Esophagus (tissue), 2 donors: ENCODE measurements around the gene TLX2. TPM values are rescaled to one million over a fixed set of nuclear protein-coding genes. Genes with fewer than 3 reads are reported as not detected.

Experiments
- H3K27ac ChIP-seq, 2 donors: one replicate each; pipeline ENCODE4 v1.5.1; 2013; ENCODE audit warnings: low read depth in 2 of 2, mild to moderate bottlenecking in 2 of 2, inconsistent platforms in 1 of 2, low read length in 1 of 2, moderate library complexity in 1 of 2
- H3K27me3 ChIP-seq, 2 donors: one replicate each; pipeline ENCODE4 v1.6.1; 2013; ENCODE audit warnings: low read length in 2 of 2, control low read depth in 1 of 2, mild to moderate bottlenecking in 1 of 2; ENCODE audit not compliant: insufficient read depth in 2 of 2, control insufficient read depth in 1 of 2
- H3K36me3 ChIP-seq, 2 donors: one replicate each; pipeline ENCODE4 v1.6.1; 2013; ENCODE audit warnings: low read length in 1 of 2; ENCODE audit not compliant: control insufficient read depth in 2 of 2, insufficient read depth in 2 of 2
- H3K4me1 ChIP-seq, 2 donors: one replicate each; pipeline ENCODE4 v1.6.1; 2013; ENCODE audit warnings: low read length in 1 of 2; ENCODE audit not compliant: control insufficient read depth in 2 of 2, insufficient read depth in 2 of 2
- H3K4me3 ChIP-seq, 2 donors: one replicate each; pipeline ENCODE4 v1.5.1; 2013; ENCODE audit warnings: low read length in 2 of 2, mild to moderate bottlenecking in 2 of 2, low read depth in 1 of 2, moderate library complexity in 1 of 2
- H3K9me3 ChIP-seq, 2 donors: one replicate each; pipeline ENCODE4 v1.6.1; 2013; ENCODE audit warnings: mild to moderate bottlenecking in 2 of 2, low read depth in 1 of 2, low read length in 1 of 2, moderate library complexity in 1 of 2; ENCODE audit not compliant: control insufficient read depth in 2 of 2, insufficient read depth in 1 of 2
- WGBS, 2 donors: extraction: QIAGEN DNeasy Blood & Tissue Kit; methylation state at CpG; one replicate each; pipeline ENCODE4 v1.1.7; 2013; 5-methylcytosine and 5-hydroxymethylcytosine counted together
- polyA plus RNA-seq, 2 donors: library from polyadenylated mRNA; stranded (reverse); fragments of 200-250 nt; gene quantifications; one replicate each; pipeline ENCODE4 v1.2.3, GENCODE V29; 2013
- donor health status: healthy with polysubstance abuse.
- donor health status: Bipolar disorder and iron deficiency.

The TLX2 gene
- polyA plus RNA-seq, 2 donors, result 0.01 TPM; not detected in 1

DNA sequence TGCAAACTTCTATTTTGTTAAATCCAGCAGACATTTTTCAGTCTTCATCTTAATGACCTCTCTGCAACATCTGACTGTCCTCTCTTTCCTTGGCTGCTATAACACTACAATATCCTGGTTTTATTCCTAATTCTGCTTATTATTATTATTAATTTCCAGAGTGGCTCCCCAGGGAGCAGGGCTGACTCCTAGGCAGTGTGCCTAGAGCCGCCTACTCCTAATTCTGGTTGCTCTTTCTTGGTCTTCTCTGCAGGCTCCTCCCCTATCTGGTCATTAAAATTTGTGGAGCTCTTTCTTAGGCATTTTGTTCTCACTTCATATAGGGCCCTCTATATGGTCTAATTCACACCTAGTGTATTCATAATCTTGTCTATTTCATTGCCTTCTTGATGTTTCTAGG is 28.7 kb downstream of the TLX2 start:
- H3K4me3 ChIP-seq, result no peak overlapping the region
- no peaks in the 10 kb centered on the region for H3K4me1 ChIP-seq
- no peaks in the 10 kb centered on the region for H3K36me3 ChIP-seq
- 69 to 82% methylated on average over 1 of the region's 1 CpG for WGBS, 2 donors
- no peak overlapping the region for H3K27ac ChIP-seq
- no peaks in the 10 kb centered on the region for H3K9me3 ChIP-seq
- H3K27me3 ChIP-seq, result no peaks in the 10 kb centered on the region

DNA sequence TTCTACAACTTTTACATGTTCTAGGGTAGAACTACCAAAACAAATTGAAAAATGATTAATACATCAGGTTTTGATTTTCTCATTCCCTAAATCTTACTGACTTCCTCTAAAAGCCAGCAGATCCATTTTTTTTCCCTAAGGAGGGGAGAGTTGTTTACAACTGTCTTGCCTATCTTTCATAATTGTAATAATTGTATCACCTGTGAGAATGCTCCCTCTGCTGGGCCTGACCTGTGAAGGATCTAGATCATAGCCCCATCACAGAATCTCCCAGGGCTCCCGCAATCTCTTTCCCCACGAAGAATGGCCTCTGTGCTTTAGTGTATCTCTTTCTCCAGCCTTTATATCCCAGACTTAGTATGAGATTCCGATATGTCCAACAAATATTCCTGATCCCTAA is 30.4 kb downstream of the TLX2 start:
- Histone ChIP-seq H3K9me3 (no peaks in the 10 kb centered on the region), H3K4me1 (peaks cover 3 to 5% of the 10 kb centered on the region in 2 donors), H3K4me3 (no peak overlapping the region), H3K36me3 (no peaks in the 10 kb centered on the region), H3K27me3 (no peaks in the 10 kb centered on the region), H3K27ac (no peak overlapping the region)
- 80 to 92% methylated on average over 3 of the region's 3 CpGs for WGBS, 2 donors

DNA sequence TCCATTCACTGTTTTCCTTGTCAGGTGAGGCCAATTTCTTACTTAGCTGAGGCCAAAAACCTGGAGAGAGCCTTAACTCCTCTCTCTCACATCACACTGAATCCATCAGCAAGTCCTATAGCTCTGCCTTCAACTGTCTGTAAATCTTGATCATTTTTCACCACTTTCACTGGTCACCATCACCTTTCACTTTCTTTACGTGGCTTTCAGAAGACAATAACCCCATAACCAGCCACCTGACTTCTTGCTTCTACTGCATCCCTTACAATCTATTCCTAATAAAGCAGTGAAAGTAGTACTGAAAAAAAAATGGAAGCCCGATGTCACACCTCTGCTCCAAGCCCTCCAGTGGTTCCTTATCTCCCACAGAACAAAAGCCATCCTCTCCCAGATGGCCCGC is 31.8 kb downstream of the TLX2 start:
- no peaks in the 10 kb centered on the region for H3K27me3 ChIP-seq
- H3K4me3 ChIP-seq, result no peak overlapping the region
- H3K9me3 ChIP-seq, result no peaks in the 10 kb centered on the region
- peaks cover 3 to 5% of the 10 kb centered on the region in 2 donors for H3K4me1 ChIP-seq
- 86 to 88% methylated on average over 3 of the region's 3 CpGs for WGBS, 2 donors
- no peaks in the 10 kb centered on the region for H3K36me3 ChIP-seq
- H3K27ac ChIP-seq, result no peak overlapping the region

DNA sequence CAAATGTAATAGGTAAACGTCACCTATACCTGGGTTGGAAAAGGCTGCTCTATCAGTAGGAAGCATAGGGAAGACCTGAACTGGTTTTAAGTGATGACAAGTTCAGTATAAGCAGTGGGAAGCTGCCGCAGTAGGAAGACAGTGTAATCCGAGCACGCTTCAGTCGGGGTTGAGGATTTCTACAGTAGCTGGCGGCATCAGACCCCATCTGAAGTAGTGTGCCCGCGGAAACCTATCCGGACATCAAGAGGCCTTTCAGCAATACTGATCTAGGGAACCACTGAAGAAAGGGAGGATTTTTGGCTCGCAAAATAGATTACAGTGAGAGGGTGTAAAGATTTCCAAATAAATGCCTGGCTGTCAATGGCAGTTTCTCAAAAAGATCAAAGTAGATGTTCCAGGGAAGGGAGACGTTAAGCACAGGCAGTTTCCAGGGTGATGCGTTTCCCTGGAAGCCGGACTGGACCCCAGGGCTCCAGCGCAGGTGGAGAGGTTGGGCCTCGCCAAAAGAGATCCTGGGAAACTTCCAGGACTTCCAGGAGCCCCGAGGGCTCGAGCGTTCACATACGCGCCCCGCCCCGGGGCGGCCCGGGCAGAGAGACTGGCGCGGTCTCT is 34.1 kb downstream of the TLX2 start:
- peaks cover 3 to 5% of the 10 kb centered on the region in 2 donors for H3K4me1 ChIP-seq
- 13 to 14% methylated on average over 26 of the region's 26 CpGs for WGBS, 2 donors
- no peaks in the 10 kb centered on the region for H3K27me3 ChIP-seq
- H3K4me3 ChIP-seq, result peak overlapping the region; percentile 38 to 49
- H3K27ac ChIP-seq, result peak overlapping the region in 1 of 2 donors; percentile 47
- H3K36me3 ChIP-seq, result no peaks in the 10 kb centered on the region
- no peaks in the 10 kb centered on the region for H3K9me3 ChIP-seq

DNA sequence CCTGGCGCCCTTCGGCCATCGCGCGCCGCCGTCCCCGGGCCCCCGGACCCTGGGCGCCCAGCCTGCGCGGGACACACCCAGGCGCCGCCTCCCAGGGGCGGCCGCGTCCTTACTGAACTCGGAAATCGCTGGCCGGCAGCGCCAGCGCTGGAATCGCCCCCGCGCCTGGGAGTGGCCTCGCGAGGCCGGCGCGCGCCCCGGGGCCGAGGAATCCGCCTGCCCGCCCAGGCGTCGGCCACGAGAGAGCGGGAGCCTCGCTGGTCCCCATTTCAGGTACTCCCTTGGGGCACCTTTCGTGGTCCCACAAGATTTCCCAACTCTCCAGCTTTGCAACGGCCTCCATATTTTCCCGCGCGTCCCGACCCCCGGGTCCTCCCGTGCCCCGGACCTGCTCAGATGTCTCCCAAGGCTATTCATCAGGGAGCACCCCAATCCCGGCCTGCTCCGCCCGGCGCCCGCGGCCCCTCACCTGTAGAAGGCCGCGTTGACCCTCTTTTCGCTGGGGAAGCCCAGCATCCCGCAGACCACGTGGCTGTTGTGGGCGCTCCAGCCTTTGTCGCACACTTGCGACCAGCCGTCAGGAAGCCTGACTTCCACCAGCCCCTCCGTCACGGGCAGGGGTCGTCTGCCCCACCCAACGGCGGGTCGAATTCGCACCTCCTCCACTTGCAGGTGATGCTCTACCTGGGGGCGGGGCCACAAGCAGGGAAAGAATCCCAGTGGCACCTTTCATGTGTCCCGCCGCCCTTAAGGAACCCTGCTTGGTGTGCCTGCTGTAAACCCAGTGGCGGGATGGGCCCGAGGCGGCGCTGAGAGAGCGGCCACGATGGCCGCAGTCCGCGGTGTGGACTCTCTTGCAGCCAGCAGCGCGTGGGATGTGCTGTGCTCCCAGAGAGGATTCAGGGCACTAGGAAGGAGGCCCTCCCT is 34.9 kb downstream of the TLX2 start:
- peak overlapping the region; percentile 6 to 47 for H3K27ac ChIP-seq
- no peaks in the 10 kb centered on the region for H3K27me3 ChIP-seq
- peak overlapping the region; percentile 38 to 49 for H3K4me3 ChIP-seq
- 4 to 5% methylated on average over 80 to 85 of the region's 85 CpGs for WGBS, 2 donors
- H3K9me3 ChIP-seq, result no peaks in the 10 kb centered on the region
- H3K36me3 ChIP-seq, result no peaks in the 10 kb centered on the region
- peaks cover 3 to 5% of the 10 kb centered on the region in 2 donors for H3K4me1 ChIP-seq

DNA sequence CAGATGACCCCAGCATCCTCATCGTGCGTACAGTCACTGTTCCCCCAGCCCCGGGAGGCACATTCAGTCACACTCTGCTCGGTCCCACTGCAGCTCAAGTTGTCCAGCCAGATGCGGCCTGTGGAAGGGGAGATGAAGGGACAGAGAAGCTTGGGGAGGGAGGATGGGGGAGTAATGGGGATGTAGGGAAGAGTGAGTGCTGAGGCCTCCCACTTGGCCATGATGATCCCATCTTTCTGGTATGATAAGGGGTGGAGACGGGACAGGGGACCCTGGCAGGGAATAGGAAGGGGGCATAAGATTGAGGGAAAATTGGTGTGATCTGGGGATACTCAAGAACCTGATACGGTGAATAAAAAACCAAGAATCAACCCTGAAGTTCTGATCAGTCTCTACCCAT is 36.0 kb downstream of the TLX2 start:
- Histone ChIP-seq H3K4me1 (peaks cover 3 to 9% of the 10 kb centered on the region in 2 donors), H3K27me3 (no peaks in the 10 kb centered on the region), H3K4me3 (no peak overlapping the region), H3K27ac (no peak overlapping the region), H3K9me3 (no peaks in the 10 kb centered on the region), H3K36me3 (no peaks in the 10 kb centered on the region)
- 93 to 94% methylated on average over 7 of the region's 7 CpGs for WGBS, 2 donors

DNA sequence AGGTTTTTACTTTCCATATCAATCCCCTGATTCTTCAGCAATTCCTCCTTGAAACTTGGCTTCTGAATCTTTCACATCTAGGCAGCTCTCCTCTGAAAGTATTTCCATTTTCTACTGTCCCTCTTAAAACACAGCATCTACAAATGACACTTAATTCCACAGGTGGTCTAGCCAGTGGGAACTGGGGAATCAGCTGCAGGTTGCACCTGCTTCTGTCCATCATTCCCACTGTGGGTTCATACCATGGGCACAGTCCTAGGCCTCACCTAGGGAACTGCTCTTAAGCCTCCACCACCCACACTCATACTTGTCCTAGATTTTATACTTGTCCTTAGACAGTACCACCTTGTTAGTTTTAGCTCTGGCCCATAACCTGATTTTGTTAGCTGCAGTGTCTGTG is 37.3 kb downstream of the TLX2 start:
- Histone ChIP-seq H3K4me3 (no peak overlapping the region), H3K27ac (no peak overlapping the region), H3K9me3 (no peaks in the 10 kb centered on the region), H3K36me3 (no peaks in the 10 kb centered on the region), H3K4me1 (peaks cover 3 to 12% of the 10 kb centered on the region in 2 donors), H3K27me3 (no peaks in the 10 kb centered on the region)

DNA sequence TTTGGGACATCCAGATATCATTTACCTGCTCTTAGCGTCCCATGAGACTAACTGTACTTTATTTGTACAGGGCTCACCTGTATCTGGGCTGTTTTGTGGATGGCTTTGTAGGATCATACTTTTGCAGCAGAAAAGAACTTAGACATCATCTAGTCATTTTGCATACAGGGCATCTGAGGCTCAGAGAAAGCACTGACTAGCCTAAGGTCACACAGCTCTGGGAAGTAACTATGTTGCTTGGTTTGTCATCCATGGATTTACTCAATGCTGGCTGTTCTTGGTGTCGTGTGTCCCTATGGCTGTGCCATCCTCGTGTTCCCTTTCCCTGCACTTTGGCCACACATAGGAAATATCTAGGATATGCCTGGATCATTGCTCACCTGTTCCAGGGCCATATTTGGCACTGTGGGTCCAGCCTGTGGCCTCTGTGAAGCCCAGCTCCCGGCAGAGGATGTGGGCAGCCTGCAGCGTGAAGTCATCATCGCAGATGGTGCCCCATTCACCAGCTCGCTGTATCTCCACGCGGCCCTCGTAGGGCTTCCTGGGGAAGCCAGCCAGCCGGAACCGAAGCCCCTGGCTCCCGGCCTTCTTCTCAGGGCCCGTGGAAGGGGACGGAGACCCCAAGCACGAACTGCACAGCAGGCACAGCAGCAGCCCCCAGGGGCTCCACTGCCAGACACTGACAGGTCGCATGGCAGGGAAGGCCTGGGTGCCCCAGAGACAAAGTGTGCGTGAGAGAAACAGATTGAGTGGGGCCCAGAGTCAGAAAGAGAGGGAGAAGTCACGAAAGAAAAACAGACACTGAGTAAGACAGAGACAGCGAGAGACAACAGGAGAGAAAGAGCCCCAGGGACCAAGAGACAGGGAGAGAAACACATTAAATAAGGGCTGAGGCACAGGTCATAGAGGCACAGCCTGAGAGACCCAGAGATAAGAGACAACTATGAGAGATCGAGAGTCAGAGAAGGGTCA is 38.0 kb downstream of the TLX2 start:
- H3K4me3 ChIP-seq, result no peak overlapping the region
- no peaks in the 10 kb centered on the region for H3K27me3 ChIP-seq
- 84 to 86% methylated on average over 21 of the region's 21 CpGs for WGBS, 2 donors
- peaks cover 0 to 6% of the 10 kb centered on the region in 2 donors for H3K36me3 ChIP-seq
- peaks cover 3 to 12% of the 10 kb centered on the region in 2 donors for H3K4me1 ChIP-seq
- H3K27ac ChIP-seq, result no peak overlapping the region
- H3K9me3 ChIP-seq, result no peaks in the 10 kb centered on the region
